Vagina (tissue), 2 donors: ENCODE measurements around the gene FDXACB1. TPM values are rescaled to one million over a fixed set of nuclear protein-coding genes. Genes with fewer than 3 reads are reported as not detected.
"Not testable (repeated sequence)": the region's sequence is repeated elsewhere in the genome, so short reads cannot be mapped to it uniquely, and the experiment has no call there.

Source experiments
- DNase-seq, 2 donors: peaks; one replicate each; pipeline ENCODE4 v3.0.0-alpha.2; 2017; ENCODE audit errors: extremely low spot score in 2 of 2
- H3K27ac ChIP-seq: fragments of 200-600 bp; sonication (generic); one replicate; pipeline ENCODE4 v1.5.1; 2019
- H3K27me3 ChIP-seq: fragments of 200-600 bp; sonication (generic); one replicate; pipeline ENCODE4 v1.5.1; 2019
- H3K36me3 ChIP-seq, 2 donors: fragments of 200-600 bp; sonication (generic); one replicate each; pipeline ENCODE4 v1.5.1; 2017 to 2019
- H3K4me1 ChIP-seq: fragments of 200-600 bp; sonication (generic); one replicate; pipeline ENCODE4 v1.5.1; 2019
- H3K4me3 ChIP-seq, 2 donors: fragments of 200-600 bp; sonication (generic); 1 replicate in 1 of 2; 2 replicates in 1 of 2; pipeline ENCODE4 v1.5.1; 2016 to 2019
- H3K9me3 ChIP-seq: fragments of 200-600 bp; sonication (generic); one replicate; pipeline ENCODE4 v1.5.1; 2019
- POLR2A ChIP-seq, 2 donors: fragments of 450-650 bp; IDR thresholded peaks; one replicate each; pipeline ENCODE4 v1.6.1; 2017; ENCODE audit warnings: antibody characterized with exemption in 2 of 2, mild to moderate bottlenecking in 2 of 2, moderate library complexity in 2 of 2
- POLR2AphosphoS5 ChIP-seq, 2 donors: sonication (generic); formaldehyde crosslinking; IDR thresholded peaks; one replicate each; pipeline ENCODE4 v1.9.0; 2017; ENCODE audit warnings: antibody characterized with exemption in 2 of 2, mild to moderate bottlenecking in 2 of 2, low read depth in 1 of 2; ENCODE audit not compliant: insufficient read depth in 1 of 2
- intact Hi-C: fragments of 100-400 bp; cut with DNase I; formaldehyde crosslinking; loops from one replicate; pipeline ENCODE4 v1.15.1; 2023
- total RNA-seq: library from RNA; depleted of rRNA; stranded (reverse); fragments of >200 nt; gene quantifications from one replicate; pipeline ENCODE4 v1.2.3, GENCODE V29; 2016
- TF ChIP-seq, protein P1 (sequence below), 3 experiments: fragments of 450-650 bp in 2 of 3; fragments of 200-600 bp in 1 of 3; sonication (generic) in 1 of 3; IDR thresholded peaks; one replicate each; pipeline ENCODE4 v1.5.1; 2017 to 2019; ENCODE audit warnings: antibody characterized with exemption in 3 of 3, mild to moderate bottlenecking in 2 of 3, moderate library complexity in 2 of 3

Gene FDXACB1
- total RNA-seq, 1 donor from 2014 or later, result not detected

DNA sequence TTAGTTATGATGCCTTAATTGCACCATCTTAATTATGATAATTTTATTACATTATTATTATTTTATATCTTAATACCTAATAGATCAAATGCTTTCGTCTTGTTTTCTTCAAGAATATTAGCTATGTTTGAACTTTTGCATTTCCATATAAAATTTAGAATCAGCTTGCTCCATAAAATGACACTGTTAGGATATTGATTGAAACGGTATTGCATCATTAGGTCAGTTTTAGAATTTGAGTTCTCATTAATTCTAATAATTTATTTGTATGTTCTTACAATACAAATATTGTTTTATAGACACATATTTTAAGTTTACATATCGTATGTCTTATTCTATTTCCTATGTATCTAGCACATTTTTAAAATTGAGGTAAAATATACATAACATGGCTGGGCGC, 7.1 kb upstream of the FDXACB1 start:
- intact Hi-C loops, result no loop called here
- Histone ChIP-seq H3K9me3 (no peaks in the 10 kb centered on the region), H3K4me3 (no peak overlapping the region), H3K4me1 (no peaks in the 10 kb centered on the region), H3K27me3 (no peaks in the 10 kb centered on the region), H3K27ac (no peak overlapping the region), H3K36me3 (no peaks in the 10 kb centered on the region)
- DNase-seq, result no peak
- TF ChIP-seq POLR2AphosphoS5 (IDR thresholded peaks at IDR 0.05; ENCODE audit: insufficient read depth in 1 of 2, low read depth in 1 of 2), result no peak
- no peak for TF ChIP-seq POLR2A (IDR thresholded peaks at IDR 0.05)
- TF ChIP-seq, protein P1, sequence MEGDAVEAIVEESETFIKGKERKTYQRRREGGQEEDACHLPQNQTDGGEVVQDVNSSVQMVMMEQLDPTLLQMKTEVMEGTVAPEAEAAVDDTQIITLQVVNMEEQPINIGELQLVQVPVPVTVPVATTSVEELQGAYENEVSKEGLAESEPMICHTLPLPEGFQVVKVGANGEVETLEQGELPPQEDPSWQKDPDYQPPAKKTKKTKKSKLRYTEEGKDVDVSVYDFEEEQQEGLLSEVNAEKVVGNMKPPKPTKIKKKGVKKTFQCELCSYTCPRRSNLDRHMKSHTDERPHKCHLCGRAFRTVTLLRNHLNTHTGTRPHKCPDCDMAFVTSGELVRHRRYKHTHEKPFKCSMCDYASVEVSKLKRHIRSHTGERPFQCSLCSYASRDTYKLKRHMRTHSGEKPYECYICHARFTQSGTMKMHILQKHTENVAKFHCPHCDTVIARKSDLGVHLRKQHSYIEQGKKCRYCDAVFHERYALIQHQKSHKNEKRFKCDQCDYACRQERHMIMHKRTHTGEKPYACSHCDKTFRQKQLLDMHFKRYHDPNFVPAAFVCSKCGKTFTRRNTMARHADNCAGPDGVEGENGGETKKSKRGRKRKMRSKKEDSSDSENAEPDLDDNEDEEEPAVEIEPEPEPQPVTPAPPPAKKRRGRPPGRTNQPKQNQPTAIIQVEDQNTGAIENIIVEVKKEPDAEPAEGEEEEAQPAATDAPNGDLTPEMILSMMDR (IDR thresholded peaks at IDR 0.05), result no peak

DNA sequence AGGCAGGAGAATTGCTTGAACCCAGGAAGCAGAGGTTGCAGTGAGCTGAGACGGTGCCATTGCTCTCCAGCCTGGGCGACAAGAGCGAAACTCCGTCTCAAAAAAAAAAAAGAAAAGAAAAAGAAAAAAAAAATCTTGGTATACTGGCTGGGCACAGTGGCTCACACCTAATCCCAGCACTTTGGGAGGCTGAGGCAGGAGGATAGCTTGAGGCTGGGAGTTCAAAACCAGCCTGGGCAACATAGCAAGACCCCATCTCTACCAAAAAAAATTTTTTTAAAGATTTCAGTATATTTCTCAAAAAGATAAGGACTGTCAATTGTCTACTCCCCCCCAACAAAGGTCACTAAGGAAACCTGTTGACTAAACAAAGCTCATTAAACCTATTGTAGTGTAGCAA, 6.1 kb upstream of the FDXACB1 start:
- DNase-seq, H3K27me3 ChIP-seq, H3K4me1 ChIP-seq, H3K9me3 ChIP-seq, H3K36me3 ChIP-seq, H3K27ac ChIP-seq, intact Hi-C loops, H3K4me3 ChIP-seq: not testable (repeated sequence)

DNA sequence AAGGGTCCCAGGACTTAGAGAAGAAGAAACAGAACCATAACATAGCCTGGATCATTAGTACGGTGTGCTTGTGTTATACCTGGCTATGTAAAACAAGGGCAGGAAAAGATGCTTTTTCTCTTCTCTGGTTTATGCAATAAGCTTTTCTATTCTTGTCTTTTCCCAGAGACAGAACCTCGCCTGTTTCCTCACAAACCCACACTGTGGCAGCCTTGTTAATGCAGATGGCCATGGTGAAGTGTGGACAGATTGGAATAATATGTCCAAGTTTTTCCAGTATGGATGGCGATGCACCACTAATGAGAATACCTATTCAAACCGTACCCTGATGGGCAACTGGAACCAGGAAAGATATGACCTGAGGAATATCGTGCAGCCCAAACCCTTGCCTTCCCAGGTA, 3.2 kb upstream of the FDXACB1 start:
- TF ChIP-seq, protein P1 (IDR thresholded peaks at IDR 0.05), result no peak
- no peak for TF ChIP-seq POLR2A (IDR thresholded peaks at IDR 0.05)
- TF ChIP-seq POLR2AphosphoS5 (IDR thresholded peaks at IDR 0.05; ENCODE audit: insufficient read depth in 1 of 2, low read depth in 1 of 2), result no peak
- no peaks in the 10 kb centered on the region for H3K27me3 ChIP-seq
- H3K4me3 ChIP-seq, result no peak overlapping the region
- H3K36me3 ChIP-seq, result no peaks in the 10 kb centered on the region
- no peak overlapping the region for H3K27ac ChIP-seq
- no peak for DNase-seq
- no peaks in the 10 kb centered on the region for H3K9me3 ChIP-seq
- intact Hi-C loops, result no loop called here
- peaks cover 18% of the 10 kb centered on the region for H3K4me1 ChIP-seq

DNA sequence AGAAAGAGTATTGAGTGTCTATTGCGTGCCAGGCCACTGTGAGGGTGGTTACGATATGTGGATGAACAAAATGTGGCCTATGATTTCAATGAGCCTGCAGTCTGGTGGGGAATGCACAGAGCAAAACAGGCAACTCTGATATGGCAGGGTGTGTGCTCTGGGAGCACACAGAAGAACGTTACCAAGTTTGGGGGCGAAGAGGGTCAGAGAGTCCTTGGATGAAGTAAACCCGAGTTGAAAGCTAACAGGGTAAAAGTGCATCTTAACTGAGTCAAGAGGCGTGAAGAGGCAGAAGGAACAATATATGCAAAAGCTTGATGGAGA, 634 bp upstream of the FDXACB1 start:
- Histone ChIP-seq H3K27me3 (no peaks in the 10 kb centered on the region), H3K9me3 (no peaks in the 10 kb centered on the region), H3K4me3 (peak overlapping the region; percentile 59 to 72), H3K27ac (peak overlapping the region; percentile 94), H3K4me1 (peaks cover 18% of the 10 kb centered on the region), H3K36me3 (no peaks in the 10 kb centered on the region)
- intact Hi-C loops, result loop anchor here (5.0 to 10.0 kb wide), 3 partner anchors 45 to 208 kb away; partner anchors contain the start of genes SDHD and TIMM8B
- TF ChIP-seq POLR2AphosphoS5 (IDR thresholded peaks at IDR 0.05; ENCODE audit: insufficient read depth in 1 of 2, low read depth in 1 of 2), result no peak
- TF ChIP-seq, protein P1 (IDR thresholded peaks at IDR 0.05), result no peak
- TF ChIP-seq POLR2A (IDR thresholded peaks at IDR 0.05), result no peak
- DNase-seq, result no peak

DNA sequence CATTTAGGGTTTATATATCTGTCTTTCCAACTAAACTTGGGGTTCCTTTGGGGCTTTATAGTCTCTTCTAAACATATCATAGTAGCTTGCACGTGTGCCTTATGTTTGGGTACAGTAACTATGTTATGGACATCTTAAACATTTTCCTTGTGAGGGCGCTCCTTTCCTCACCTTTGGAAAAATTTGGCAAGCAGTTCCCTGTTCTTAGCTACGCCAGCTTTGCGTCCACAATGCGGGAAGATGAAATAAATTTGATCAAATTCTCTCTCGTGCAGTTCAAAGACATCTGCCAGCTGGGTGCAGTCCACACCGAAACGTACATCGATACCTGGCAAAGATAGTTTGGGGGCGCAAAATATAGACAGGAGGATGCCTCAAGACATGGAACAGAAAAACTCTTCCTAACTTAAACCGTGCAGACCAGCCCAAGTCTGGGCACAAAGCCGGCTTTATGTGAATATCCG, 548 bp downstream of the FDXACB1 start:
- intact Hi-C loops, result loop anchor here (5.0 to 10.0 kb wide), 3 partner anchors 46 to 209 kb away; partner anchors contain the start of genes SDHD and TIMM8B
- no peak for TF ChIP-seq POLR2AphosphoS5 (IDR thresholded peaks at IDR 0.05; ENCODE audit: insufficient read depth in 1 of 2, low read depth in 1 of 2)
- TF ChIP-seq, protein P1 (IDR thresholded peaks at IDR 0.05), result no peak
- no peak for TF ChIP-seq POLR2A (IDR thresholded peaks at IDR 0.05)
- peaks cover 18% of the 10 kb centered on the region for H3K4me1 ChIP-seq
- H3K27me3 ChIP-seq, result no peaks in the 10 kb centered on the region
- no peaks in the 10 kb centered on the region for H3K36me3 ChIP-seq
- peak overlapping the region; percentile 94 for H3K27ac ChIP-seq
- no peaks in the 10 kb centered on the region for H3K9me3 ChIP-seq
- peak overlapping the region; percentile 59 to 72 for H3K4me3 ChIP-seq
- no peak for DNase-seq
